Thyroid gland (tissue), 4 donors: ENCODE results near the gene IFIT2. TPM values are rescaled to one million over a fixed set of nuclear protein-coding genes. Genes with fewer than 3 reads are reported as not detected.

ENCODE experiments used
- DNase-seq, 2 donors: peaks; one replicate each; pipeline ENCODE4 v3.0.0-alpha.2; 2019
- H3K27ac ChIP-seq, 3 donors: fragments of 200-600 bp; sonication (generic); 1 replicate in 2 of 3; 2 replicates in 1 of 3; pipeline ENCODE4 v1.5.1; 2016 to 2019; ENCODE audit warnings: mild to moderate bottlenecking in 1 of 3, moderate library complexity in 1 of 3
- H3K27me3 ChIP-seq: fragments of 200-600 bp; sonication (generic); one replicate; pipeline ENCODE4 v1.5.1; 2019
- H3K36me3 ChIP-seq, 2 donors: fragments of 200-600 bp; sonication (generic); one replicate each; pipeline ENCODE4 v1.5.1; 2016 to 2019
- H3K4me1 ChIP-seq, 2 donors: fragments of 200-600 bp; sonication (generic); one replicate each; pipeline ENCODE4 v1.5.1; 2017 to 2019
- H3K4me3 ChIP-seq, 3 donors: fragments of 200-600 bp; sonication (generic); replicated peaks in 1 of 3; 1 replicate in 2 of 3; 2 replicates in 1 of 3; pipeline ENCODE4 v1.5.1; 2016; ENCODE audit warnings: mild to moderate bottlenecking in 1 of 3
- H3K9me3 ChIP-seq: fragments of 200-600 bp; sonication (generic); one replicate; pipeline ENCODE4 v1.5.1; 2017
- CTCF ChIP-seq, 6 experiments: fragments of 200-600 bp in 3 of 6; fragments of 450-650 bp in 3 of 6; sonication (generic) in 3 of 6; IDR thresholded peaks; one replicate each; pipeline ENCODE4 v1.5.1; 2016 to 2019; ENCODE audit warnings: antibody characterized with exemption in 6 of 6, mild to moderate bottlenecking in 2 of 6, inconsistent platforms in 1 of 6, moderate library complexity in 1 of 6
- POLR2A ChIP-seq, 2 donors: fragments of 450-650 bp; IDR thresholded peaks; one replicate each; pipeline ENCODE4 v1.6.1; 2017; ENCODE audit warnings: antibody characterized with exemption in 2 of 2, mild to moderate bottlenecking in 2 of 2, moderate library complexity in 1 of 2
- WGBS, 2 donors: methylation state at CpG; one replicate each; pipeline ENCODE4 v1.1.5; 2017; 5-methylcytosine and 5-hydroxymethylcytosine counted together
- intact Hi-C: fragments of 100-400 bp; cut with DNase I; formaldehyde crosslinking; loops from one replicate; pipeline ENCODE4 v1.15.1; 2023
- total RNA-seq, 4 donors: library from RNA; depleted of rRNA; stranded (reverse); fragments of >200 nt; gene quantifications; one replicate each; pipeline ENCODE4 v1.2.3, GENCODE V29; 2016

IFIT2 gene
- total RNA-seq, 4 donors from 2014 or later: 3.4 to 5.4 (median 4.6) TPM

GRCh38 chr10:89332123-89332633, 30.3 kb downstream of the IFIT2 start:
- DNase-seq: peak; percentile 18 to 22
- peaks cover 14 to 53% of the 10 kb centered on the region in 2 donors for H3K4me1 ChIP-seq
- 26 to 35% methylated on average over 5 of the region's 5 CpGs for WGBS, 2 donors
- no peaks in the 10 kb centered on the region for H3K36me3 ChIP-seq
- no peaks in the 10 kb centered on the region for H3K27me3 ChIP-seq
- intact Hi-C loops: no loop called here
- peak overlapping the region in 1 of 3 donors; percentile 9 for H3K4me3 ChIP-seq
- peak overlapping the region; percentile 31 to 71 (median 60) for H3K27ac ChIP-seq
- no peak for TF ChIP-seq POLR2A (IDR thresholded peaks at IDR 0.05)
- no peak for TF ChIP-seq CTCF (IDR thresholded peaks at IDR 0.05)
- no peaks in the 10 kb centered on the region for H3K9me3 ChIP-seq

GRCh38 chr10:89335226-89335625, 33.4 kb downstream of the IFIT2 start:
- DNase-seq: no peak
- Histone ChIP-seq H3K36me3 (peaks cover 0 to 6% of the 10 kb centered on the region in 2 donors), H3K4me1 (peaks cover 14 to 35% of the 10 kb centered on the region in 2 donors), H3K4me3 (no peak overlapping the region), H3K27ac (no peak overlapping the region), H3K27me3 (no peaks in the 10 kb centered on the region), H3K9me3 (no peaks in the 10 kb centered on the region)
- 96 to 97% methylated on average over 3 of the region's 3 CpGs for WGBS, 2 donors
- TF ChIP-seq POLR2A (IDR thresholded peaks at IDR 0.05) (no peak), CTCF (IDR thresholded peaks at IDR 0.05) (no peak)
- intact Hi-C loops: no loop called here

- no peaks in the 10 kb centered on the region for H3K27me3 ChIP-seq
- H3K4me1 ChIP-seq: peaks cover 14 to 25% of the 10 kb centered on the region in 2 donors
- H3K36me3 ChIP-seq: peaks cover 0 to 6% of the 10 kb centered on the region in 2 donors
- 92 to 94% methylated on average over 3 of the region's 3 CpGs for WGBS, 2 donors
- H3K4me3 ChIP-seq: no peak overlapping the region
- H3K9me3 ChIP-seq: no peaks in the 10 kb centered on the region
- intact Hi-C loops: no loop called here
- no peak overlapping the region for H3K27ac ChIP-seq
- TF ChIP-seq POLR2A (IDR thresholded peaks at IDR 0.05): no peak
- no peak for TF ChIP-seq CTCF (IDR thresholded peaks at IDR 0.05)
- DNase-seq: no peak
Observed at GRCh38 chr10:89336241-89336640, 34.4 kb downstream of the IFIT2 start.

- Histone ChIP-seq H3K27ac (no peak overlapping the region), H3K4me1 (peaks cover 14 to 17% of the 10 kb centered on the region in 2 donors), H3K4me3 (no peak overlapping the region), H3K9me3 (no peaks in the 10 kb centered on the region), H3K27me3 (no peaks in the 10 kb centered on the region), H3K36me3 (peaks cover 0 to 6% of the 10 kb centered on the region in 2 donors)
- no peak for TF ChIP-seq POLR2A (IDR thresholded peaks at IDR 0.05)
- TF ChIP-seq CTCF (IDR thresholded peaks at IDR 0.05): no peak
- 83 to 87% methylated on average over 6 of the region's 6 CpGs for WGBS, 2 donors
- intact Hi-C loops: no loop called here
- DNase-seq: no peak
Observed at GRCh38 chr10:89337484-89337883, 35.6 kb downstream of the IFIT2 start.

- 86 to 90% methylated on average over 3 of the region's 3 CpGs for WGBS, 2 donors
- no peak for TF ChIP-seq CTCF (IDR thresholded peaks at IDR 0.05)
- no peak for TF ChIP-seq POLR2A (IDR thresholded peaks at IDR 0.05)
- Histone ChIP-seq H3K36me3 (peaks cover 0 to 6% of the 10 kb centered on the region in 2 donors), H3K27ac (no peak overlapping the region), H3K9me3 (no peaks in the 10 kb centered on the region), H3K4me1 (peaks cover 2 to 5% of the 10 kb centered on the region in 2 donors), H3K27me3 (no peaks in the 10 kb centered on the region), H3K4me3 (no peak overlapping the region)
- intact Hi-C loops: no loop called here
- DNase-seq: no peak
Observed at GRCh38 chr10:89338713-89339112, 36.9 kb downstream of the IFIT2 start.
